PC-9 (cell line): ENCODE results near the gene SHC2.
"Not testable (repeated sequence)": the region's sequence is repeated elsewhere in the genome, so short reads cannot be mapped to it uniquely, and the experiment has no call there.

Source experiments
- CTCF ChIP-seq: fragments of 200-600 bp; sonication (generic); conservative IDR thresholded peaks from 2 replicates; pipeline ENCODE4 v1.6.1; 2017; ENCODE audit warnings: mixed run types, antibody characterized with exemption, mild to moderate bottlenecking, moderate library complexity
- EZH2 ChIP-seq: fragments of 200-600 bp; sonication (generic); IDR thresholded peaks from 2 replicates; pipeline ENCODE4 v1.8.0; 2017; ENCODE audit warnings: antibody characterized with exemption, low read depth

GRCh38 chr19:394857-395256 is 66.0 kb downstream of the SHC2 start:
- TF ChIP-seq CTCF, EZH2: not testable (repeated sequence)
